Measurements from ENCODE around the gene C1QTNF2.

The C1QTNF2 gene

GRCh38 chr5:160367261-160367660 is 3.2 kb downstream of the C1QTNF2 start:
- TF ChIP-seq TARDBP (IDR thresholded peaks at IDR 0.05) (no peak), NFRKB (IDR thresholded peaks at IDR 0.05) (no peak), ARNT (IDR thresholded peaks at IDR 0.05) (no peak), CTBP1 (IDR thresholded peaks at IDR 0.05; ENCODE audit: borderline replicate concordance) (no peak), PKNOX1 (IDR thresholded peaks at IDR 0.05) (no peak), ELF4 (IDR thresholded peaks at IDR 0.05) (no peak), HDGF (IDR thresholded peaks at IDR 0.05; ENCODE audit: borderline replicate concordance) (no peak), LEF1 (IDR thresholded peaks at IDR 0.05; ENCODE audit: borderline replicate concordance) (no peak), FOXK2 (IDR thresholded peaks at IDR 0.05) (no peak), ZNF384 (IDR thresholded peaks at IDR 0.05) (no peak), L3MBTL2 (conservative IDR thresholded peaks at IDR 0.05) (no peak), SP1 (IDR thresholded peaks at IDR 0.05) (no peak), FOXA1 (IDR thresholded peaks at IDR 0.05) (no peak), FOXM1 (IDR thresholded peaks at IDR 0.05; ENCODE audit: borderline replicate concordance) (no peak), BHLHE40 (IDR thresholded peaks at IDR 0.05; ENCODE audit: borderline replicate concordance) (no peak)
- POLR2A ChIA-PET = interaction anchor here (1.1 kb wide), 1 partner anchor 33 kb away, joined by 3 read pairs; the partner anchor contains the start of gene FAM200C

GRCh38 chr5:160366230-160366629 is 4.2 kb downstream of the C1QTNF2 start:
- POLR2A ChIA-PET = no interaction called here
- no peak for TF ChIP-seq BHLHE40 (IDR thresholded peaks at IDR 0.05; ENCODE audit: borderline replicate concordance)
- no peak for TF ChIP-seq SUZ12 (IDR thresholded peaks at IDR 0.05)
- TF ChIP-seq FOXA1 (IDR thresholded peaks at IDR 0.05) = no peak
- no peak for TF ChIP-seq LEF1 (IDR thresholded peaks at IDR 0.05; ENCODE audit: borderline replicate concordance)
- TF ChIP-seq SP1 (IDR thresholded peaks at IDR 0.05) = no peak
- no peak for TF ChIP-seq ELF4 (IDR thresholded peaks at IDR 0.05)
- no peak for TF ChIP-seq FOXM1 (IDR thresholded peaks at IDR 0.05; ENCODE audit: borderline replicate concordance)
- no peak for DNase-seq (ENCODE audit: extremely low spot score)
- CTCF ChIA-PET = no interaction called here

More at GRCh38 chr5:160367261-160367660, 3.2 kb downstream of the C1QTNF2 start:
- CTCF ChIA-PET = interaction anchor here (1.2 kb wide), 1 partner anchor 22 kb away, joined by 3 read pairs; no protein-coding TSS in a partner anchor
- DNase-seq (ENCODE audit: extremely low spot score) = no peak

- TF ChIP-seq SP1 (IDR thresholded peaks at IDR 0.05) (no peak), SUZ12 (IDR thresholded peaks at IDR 0.05) (no peak), CTBP1 (IDR thresholded peaks at IDR 0.05; ENCODE audit: borderline replicate concordance) (no peak), ZNF384 (IDR thresholded peaks at IDR 0.05) (no peak), FOXA1 (IDR thresholded peaks at IDR 0.05) (no peak), TARDBP (IDR thresholded peaks at IDR 0.05) (no peak), LEF1 (IDR thresholded peaks at IDR 0.05; ENCODE audit: borderline replicate concordance) (no peak), FOXM1 (IDR thresholded peaks at IDR 0.05; ENCODE audit: borderline replicate concordance) (no peak), ARNT (IDR thresholded peaks at IDR 0.05) (no peak), NFRKB (IDR thresholded peaks at IDR 0.05) (no peak)
- ChIA-PET POLR2A (interaction anchor here (0.6 kb wide), 1 partner anchor 56 kb away, joined by 3 read pairs; no protein-coding TSS in a partner anchor), CTCF (interaction anchor here (1.0 kb wide), 1 partner anchor 19 kb away, joined by 6 read pairs; no protein-coding TSS in a partner anchor)
- DNase-seq (ENCODE audit: extremely low spot score) = no peak
Observed at GRCh38 chr5:160363660-160364395, 6.6 kb downstream of the C1QTNF2 start.

GRCh38 chr5:160363211-160363610 is 7.2 kb downstream of the C1QTNF2 start:
- DNase-seq (ENCODE audit: extremely low spot score) = no peak
- ChIA-PET POLR2A (no interaction called here), CTCF (interaction anchor here (1.0 kb wide), 1 partner anchor 18 kb away, joined by 6 read pairs; no protein-coding TSS in a partner anchor)
- TF ChIP-seq NFRKB (IDR thresholded peaks at IDR 0.05) = no peak
- TF ChIP-seq SUZ12 (IDR thresholded peaks at IDR 0.05) = no peak
- TF ChIP-seq BHLHE40 (IDR thresholded peaks at IDR 0.05; ENCODE audit: borderline replicate concordance) = no peak
- no peak for TF ChIP-seq ZNF384 (IDR thresholded peaks at IDR 0.05)

GRCh38 chr5:160361624-160362228 is 8.7 kb downstream of the C1QTNF2 start:
- POLR2A ChIA-PET = interaction anchor here (0.8 kb wide), 1 partner anchor 39 kb away, joined by 3 read pairs; no protein-coding TSS in a partner anchor
- no peak for DNase-seq (ENCODE audit: extremely low spot score)
- no peak for TF ChIP-seq FOXM1 (IDR thresholded peaks at IDR 0.05; ENCODE audit: borderline replicate concordance)
- no peak for TF ChIP-seq CTBP1 (IDR thresholded peaks at IDR 0.05; ENCODE audit: borderline replicate concordance)
- no peak for TF ChIP-seq PKNOX1 (IDR thresholded peaks at IDR 0.05)
- TF ChIP-seq NFRKB (IDR thresholded peaks at IDR 0.05) = no peak
- TF ChIP-seq LEF1 (IDR thresholded peaks at IDR 0.05; ENCODE audit: borderline replicate concordance) = no peak
- no peak for TF ChIP-seq HDGF (IDR thresholded peaks at IDR 0.05; ENCODE audit: borderline replicate concordance)
- TF ChIP-seq ARNT (IDR thresholded peaks at IDR 0.05) = no peak
- no peak for TF ChIP-seq L3MBTL2 (conservative IDR thresholded peaks at IDR 0.05)
- TF ChIP-seq FOXA1 (IDR thresholded peaks at IDR 0.05) = no peak
- CTCF ChIA-PET = interaction anchor here (1.0 to 2.2 kb wide), 2 partner anchors 9 to 29 kb away, joined by 3 to 11 read pairs; partner anchors contain the start of gene C1QTNF2

GRCh38 chr5:160360310-160360709 is 10.1 kb downstream of the C1QTNF2 start:
- CTCF ChIA-PET = interaction anchor here (1.0 to 2.2 kb wide), 3 partner anchors 10 to 31 kb away, joined by 3 to 11 read pairs (median 8); partner anchors contain the start of gene C1QTNF2

More at GRCh38 chr5:160360310-160360709, 10.1 kb downstream of the C1QTNF2 start:
- no peak for TF ChIP-seq FOXA1 (IDR thresholded peaks at IDR 0.05)
- no peak for DNase-seq (ENCODE audit: extremely low spot score)
- POLR2A ChIA-PET = no interaction called here

All from HEK293T (cell line).